Neutrophil (primary cell): Measurements from ENCODE around the gene TCF4.

ENCODE experiments used
- H3K27ac ChIP-seq: fragments of 200-600 bp; sonication (generic); 2 replicates; pipeline ENCODE4 v1.5.1; 2016; ENCODE audit warnings: mild to moderate bottlenecking, moderate library complexity
- H3K27me3 ChIP-seq: fragments of 200-600 bp; sonication (generic); 2 replicates; pipeline ENCODE4 v1.6.0; 2016; ENCODE audit warnings: mild to moderate bottlenecking
- H3K36me3 ChIP-seq: fragments of 200-600 bp; sonication (generic); 2 replicates; pipeline ENCODE4 v1.5.1; 2017
- H3K4me1 ChIP-seq, 2 experiments: fragments of 200-600 bp in 1 of 2; sonication (generic) in 1 of 2; 1 replicate in 1 of 2; 2 replicates in 1 of 2; pipeline versions ENCODE4 v1.5.1 to v1.6.1; 2013 to 2016; ENCODE audit warnings: low read depth in 1 of 2, low read length in 1 of 2, mild to moderate bottlenecking in 1 of 2, moderate library complexity in 1 of 2; ENCODE audit not compliant: control insufficient read depth in 1 of 2, insufficient read depth in 1 of 2
- H3K4me3 ChIP-seq, 2 experiments: fragments of 200-600 bp in 1 of 2; sonication (generic) in 1 of 2; 1 replicate in 1 of 2; 2 replicates in 1 of 2; pipeline ENCODE4 v1.5.1; 2013 to 2016; ENCODE audit warnings: low read depth in 1 of 2, low read length in 1 of 2, mild to moderate bottlenecking in 1 of 2, moderate library complexity in 1 of 2
- H3K9me3 ChIP-seq: fragments of 200-600 bp; sonication (generic); 2 replicates; pipeline ENCODE4 v1.5.1; 2016
- TF ChIP-seq, protein P1 (sequence below): fragments of 200-600 bp; sonication (generic); IDR thresholded peaks from 2 replicates; pipeline ENCODE4 v1.5.1; 2016; ENCODE audit warnings: antibody characterized with exemption

TCF4 gene

DNA sequence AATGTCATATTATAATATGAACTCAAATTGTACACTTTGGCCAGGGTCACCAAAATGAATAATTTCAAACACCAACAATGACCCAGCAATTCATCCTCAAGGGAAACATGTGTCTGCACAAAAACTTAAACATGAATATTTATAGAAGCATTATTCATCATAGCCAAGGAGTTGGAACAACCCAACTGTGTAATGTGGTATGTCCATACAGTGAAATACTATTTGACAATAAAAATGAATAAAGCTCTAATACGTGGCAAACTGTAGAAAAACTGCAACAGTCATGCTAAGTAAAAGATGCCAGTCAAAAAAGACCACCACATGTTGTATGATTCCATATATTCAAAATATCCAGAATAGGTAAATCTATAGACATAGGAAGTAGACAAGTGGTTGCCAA is 334.2 kb downstream of the TCF4 start:
- Histone ChIP-seq H3K9me3 (no peaks in the 10 kb centered on the region), H3K36me3 (no peaks in the 10 kb centered on the region), H3K27me3 (no peaks in the 10 kb centered on the region), H3K27ac (no peak overlapping the region), H3K4me1 (no peaks in the 10 kb centered on the region), H3K4me3 (no peak overlapping the region)
- TF ChIP-seq, protein P1, sequence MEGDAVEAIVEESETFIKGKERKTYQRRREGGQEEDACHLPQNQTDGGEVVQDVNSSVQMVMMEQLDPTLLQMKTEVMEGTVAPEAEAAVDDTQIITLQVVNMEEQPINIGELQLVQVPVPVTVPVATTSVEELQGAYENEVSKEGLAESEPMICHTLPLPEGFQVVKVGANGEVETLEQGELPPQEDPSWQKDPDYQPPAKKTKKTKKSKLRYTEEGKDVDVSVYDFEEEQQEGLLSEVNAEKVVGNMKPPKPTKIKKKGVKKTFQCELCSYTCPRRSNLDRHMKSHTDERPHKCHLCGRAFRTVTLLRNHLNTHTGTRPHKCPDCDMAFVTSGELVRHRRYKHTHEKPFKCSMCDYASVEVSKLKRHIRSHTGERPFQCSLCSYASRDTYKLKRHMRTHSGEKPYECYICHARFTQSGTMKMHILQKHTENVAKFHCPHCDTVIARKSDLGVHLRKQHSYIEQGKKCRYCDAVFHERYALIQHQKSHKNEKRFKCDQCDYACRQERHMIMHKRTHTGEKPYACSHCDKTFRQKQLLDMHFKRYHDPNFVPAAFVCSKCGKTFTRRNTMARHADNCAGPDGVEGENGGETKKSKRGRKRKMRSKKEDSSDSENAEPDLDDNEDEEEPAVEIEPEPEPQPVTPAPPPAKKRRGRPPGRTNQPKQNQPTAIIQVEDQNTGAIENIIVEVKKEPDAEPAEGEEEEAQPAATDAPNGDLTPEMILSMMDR: no peak

DNA sequence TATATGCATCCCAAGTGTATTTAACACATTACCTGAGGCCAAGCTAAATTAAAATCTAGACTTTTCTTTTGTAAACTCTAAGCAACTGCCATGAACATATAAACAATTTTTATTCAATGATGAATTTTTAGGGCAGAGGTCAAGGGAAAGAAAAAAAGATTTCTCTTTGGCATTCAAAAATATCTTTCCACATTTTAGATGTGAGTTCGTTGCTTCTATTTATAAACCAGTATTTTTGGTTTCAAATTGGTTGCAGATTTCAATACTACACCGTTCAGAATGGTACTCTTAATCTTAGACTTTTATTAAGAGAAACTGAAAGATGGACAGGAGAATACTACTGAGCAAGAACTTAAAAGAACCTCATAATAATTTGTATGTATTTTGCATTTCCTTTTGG is 335.1 kb downstream of the TCF4 start:
- Histone ChIP-seq H3K36me3 (no peaks in the 10 kb centered on the region), H3K27ac (no peak overlapping the region), H3K4me1 (no peaks in the 10 kb centered on the region), H3K9me3 (no peaks in the 10 kb centered on the region), H3K4me3 (no peak overlapping the region), H3K27me3 (no peaks in the 10 kb centered on the region)
- TF ChIP-seq, protein P1: no peak

DNA sequence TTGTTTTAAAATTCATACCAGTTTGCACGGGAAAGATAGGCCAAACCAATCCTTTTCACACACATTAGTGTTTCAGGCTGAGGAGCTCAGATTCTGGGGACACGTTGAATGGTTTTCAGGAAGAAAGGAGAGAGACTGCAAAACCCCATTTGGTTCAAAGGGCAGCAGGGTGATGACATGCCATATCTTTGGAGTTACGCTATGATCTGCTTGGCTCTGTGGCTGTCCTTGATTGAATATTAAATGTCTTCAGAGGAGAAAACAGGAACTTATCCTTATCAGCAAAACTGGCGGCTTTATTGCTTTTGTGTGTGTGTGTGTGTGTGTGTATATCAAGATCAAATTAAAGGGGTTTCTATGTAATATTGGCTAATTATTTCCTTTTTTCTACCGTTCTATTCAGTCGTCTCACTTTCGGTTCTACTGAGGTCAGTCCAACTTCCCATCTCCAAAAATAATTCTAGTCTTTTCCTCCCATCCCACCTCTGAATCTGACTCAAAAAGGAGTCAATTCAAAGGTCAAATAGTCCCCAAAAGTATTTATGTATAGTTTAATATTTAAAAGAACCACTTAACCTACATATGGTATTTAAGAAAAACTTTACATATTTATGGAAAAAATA is 335.8 kb downstream of the TCF4 start:
- H3K4me1 ChIP-seq: no peaks in the 10 kb centered on the region
- no peak overlapping the region for H3K27ac ChIP-seq
- no peaks in the 10 kb centered on the region for H3K36me3 ChIP-seq
- TF ChIP-seq, protein P1: no peak
- no peak overlapping the region for H3K4me3 ChIP-seq
- no peaks in the 10 kb centered on the region for H3K9me3 ChIP-seq
- no peaks in the 10 kb centered on the region for H3K27me3 ChIP-seq

DNA sequence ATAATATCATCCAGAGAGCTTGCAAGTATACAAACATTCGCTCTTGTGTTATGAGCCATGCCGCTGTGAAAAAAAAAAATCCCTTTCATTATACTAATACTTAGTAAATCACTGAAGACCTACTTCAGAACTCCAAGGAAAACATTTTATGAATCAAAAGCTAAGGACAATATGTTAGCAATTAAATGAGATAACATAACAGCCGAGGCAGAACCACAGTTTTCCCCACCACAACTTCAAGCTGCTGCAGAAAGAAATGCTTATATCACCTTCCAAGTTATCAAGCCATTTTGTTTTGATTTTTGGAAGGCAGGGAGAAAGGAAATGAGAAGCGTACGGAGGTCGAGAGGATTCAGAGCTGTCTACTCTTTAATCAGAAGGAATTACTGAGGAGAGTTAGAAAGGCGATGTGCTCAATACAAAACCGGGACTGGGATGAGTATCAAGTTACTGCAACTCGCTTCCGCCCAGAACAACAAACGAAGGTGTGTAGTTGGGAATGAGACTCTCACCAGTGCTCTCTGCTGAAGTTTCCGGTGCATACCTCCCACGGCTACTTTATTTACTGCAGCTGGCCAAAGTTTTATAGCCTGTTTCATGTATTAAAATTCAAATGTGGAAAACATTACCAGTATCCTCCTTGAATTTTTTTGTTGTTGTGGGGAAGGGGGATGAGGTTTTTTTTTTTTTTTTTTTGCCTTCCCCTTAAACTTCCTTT is 336.6 kb downstream of the TCF4 start:
- no peaks in the 10 kb centered on the region for H3K36me3 ChIP-seq
- no peaks in the 10 kb centered on the region for H3K9me3 ChIP-seq
- no peaks in the 10 kb centered on the region for H3K4me1 ChIP-seq
- TF ChIP-seq, protein P1: no peak
- no peak overlapping the region for H3K4me3 ChIP-seq
- H3K27ac ChIP-seq: no peak overlapping the region
- H3K27me3 ChIP-seq: no peaks in the 10 kb centered on the region

DNA sequence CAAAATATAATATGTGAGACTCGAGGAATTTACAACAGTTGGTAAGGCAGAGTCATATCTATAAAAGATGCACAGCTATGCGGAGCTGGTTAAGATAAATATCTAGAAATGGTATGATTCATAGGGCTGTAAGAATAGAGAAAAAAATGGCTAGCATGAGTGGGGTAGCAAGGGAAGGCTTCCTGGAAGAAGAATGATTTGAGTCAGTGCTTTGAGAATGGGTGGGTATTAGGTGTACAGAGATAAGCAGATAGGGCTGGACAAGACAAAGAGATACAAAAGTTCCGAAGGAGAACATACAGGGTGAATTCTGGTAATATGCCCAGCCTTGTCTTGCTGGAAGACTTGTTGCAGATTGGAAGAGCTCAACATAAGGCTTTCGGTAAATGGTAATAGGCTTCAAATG is 337.2 kb downstream of the TCF4 start:
- no peaks in the 10 kb centered on the region for H3K36me3 ChIP-seq
- H3K27me3 ChIP-seq: no peaks in the 10 kb centered on the region
- TF ChIP-seq, protein P1: no peak
- no peaks in the 10 kb centered on the region for H3K9me3 ChIP-seq
- no peak overlapping the region for H3K4me3 ChIP-seq
- H3K4me1 ChIP-seq: no peaks in the 10 kb centered on the region
- H3K27ac ChIP-seq: no peak overlapping the region
